Measurements from ENCODE around the gene DNAJC3. TPM values are rescaled to one million over a fixed set of nuclear protein-coding genes. Genes with fewer than 3 reads are reported as not detected.

The DNAJC3 gene
- total RNA-seq, 4 donors from 2014 or later = 42.9 to 46.3 (median 46.0) TPM

DNA sequence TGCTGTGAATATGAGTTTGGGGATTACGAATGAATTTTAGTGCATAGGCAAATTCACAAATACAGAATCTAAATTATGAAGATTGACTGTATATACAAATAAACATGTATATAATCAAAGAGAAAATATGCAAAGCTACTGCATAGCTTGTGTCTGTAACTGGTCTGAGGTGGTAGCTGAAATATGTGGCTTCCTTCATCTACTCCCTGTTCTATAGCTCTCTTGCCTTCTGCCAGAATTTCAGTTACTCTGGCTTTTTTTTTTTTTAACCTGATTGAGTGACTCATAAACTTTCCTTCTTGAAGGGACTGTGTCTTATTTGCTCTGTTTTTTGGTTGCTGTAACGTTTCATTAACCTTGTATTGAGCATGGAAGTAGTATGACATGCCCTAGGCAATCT, 26.6 kb downstream of the DNAJC3 start:
- TF ChIP-seq EP300 (IDR thresholded peaks at IDR 0.05) (no peak), POLR2A (IDR thresholded peaks at IDR 0.05) (no peak)
- TF ChIP-seq, protein P1, sequence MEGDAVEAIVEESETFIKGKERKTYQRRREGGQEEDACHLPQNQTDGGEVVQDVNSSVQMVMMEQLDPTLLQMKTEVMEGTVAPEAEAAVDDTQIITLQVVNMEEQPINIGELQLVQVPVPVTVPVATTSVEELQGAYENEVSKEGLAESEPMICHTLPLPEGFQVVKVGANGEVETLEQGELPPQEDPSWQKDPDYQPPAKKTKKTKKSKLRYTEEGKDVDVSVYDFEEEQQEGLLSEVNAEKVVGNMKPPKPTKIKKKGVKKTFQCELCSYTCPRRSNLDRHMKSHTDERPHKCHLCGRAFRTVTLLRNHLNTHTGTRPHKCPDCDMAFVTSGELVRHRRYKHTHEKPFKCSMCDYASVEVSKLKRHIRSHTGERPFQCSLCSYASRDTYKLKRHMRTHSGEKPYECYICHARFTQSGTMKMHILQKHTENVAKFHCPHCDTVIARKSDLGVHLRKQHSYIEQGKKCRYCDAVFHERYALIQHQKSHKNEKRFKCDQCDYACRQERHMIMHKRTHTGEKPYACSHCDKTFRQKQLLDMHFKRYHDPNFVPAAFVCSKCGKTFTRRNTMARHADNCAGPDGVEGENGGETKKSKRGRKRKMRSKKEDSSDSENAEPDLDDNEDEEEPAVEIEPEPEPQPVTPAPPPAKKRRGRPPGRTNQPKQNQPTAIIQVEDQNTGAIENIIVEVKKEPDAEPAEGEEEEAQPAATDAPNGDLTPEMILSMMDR (IDR thresholded peaks at IDR 0.05) = no peak
- H3K27ac ChIP-seq = no peak overlapping the region
- H3K27me3 ChIP-seq = no peaks in the 10 kb centered on the region
- no peaks in the 10 kb centered on the region for H3K36me3 ChIP-seq
- no peaks in the 10 kb centered on the region for H3K4me1 ChIP-seq
- 67 to 80% methylated on average over 2 of the region's 2 CpGs for WGBS, 2 donors
- no peaks in the 10 kb centered on the region for H3K9me3 ChIP-seq
- no peak overlapping the region for H3K4me3 ChIP-seq
- DNase-seq (ENCODE audit: low spot score in 2 of 2) = no peak

DNA sequence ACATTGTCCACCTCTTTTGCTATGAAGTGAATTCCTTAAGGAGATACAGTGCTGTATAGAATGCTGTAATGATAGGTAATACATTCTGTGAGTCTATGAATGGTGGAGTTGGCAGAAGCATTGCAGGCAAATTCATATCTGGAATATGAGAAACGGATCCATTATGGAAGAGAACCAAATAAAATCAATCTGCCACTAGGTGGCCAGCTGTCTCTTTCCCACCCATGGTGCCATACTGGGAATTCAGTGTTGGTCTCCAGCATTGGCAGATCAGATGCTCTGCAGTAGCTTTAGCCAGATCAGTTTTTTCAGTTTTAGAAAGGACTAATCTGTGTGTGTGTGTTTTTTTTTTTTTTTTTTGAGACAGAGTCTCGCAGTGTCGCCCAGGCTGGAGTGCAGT, 27.6 kb downstream of the DNAJC3 start:
- no peaks in the 10 kb centered on the region for H3K27me3 ChIP-seq
- DNase-seq (ENCODE audit: low spot score in 2 of 2) = no peak
- no peaks in the 10 kb centered on the region for H3K4me1 ChIP-seq
- H3K9me3 ChIP-seq = no peaks in the 10 kb centered on the region
- 95 to 97% methylated on average over 3 of the region's 3 CpGs for WGBS, 2 donors
- no peak for TF ChIP-seq EP300 (IDR thresholded peaks at IDR 0.05)
- TF ChIP-seq, protein P1 (IDR thresholded peaks at IDR 0.05) = no peak
- TF ChIP-seq POLR2A (IDR thresholded peaks at IDR 0.05) = no peak
- H3K36me3 ChIP-seq = peaks cover 0 to 1% (median 0%) of the 10 kb centered on the region in 3 donors
- no peak overlapping the region for H3K27ac ChIP-seq
- H3K4me3 ChIP-seq = no peak overlapping the region

DNA sequence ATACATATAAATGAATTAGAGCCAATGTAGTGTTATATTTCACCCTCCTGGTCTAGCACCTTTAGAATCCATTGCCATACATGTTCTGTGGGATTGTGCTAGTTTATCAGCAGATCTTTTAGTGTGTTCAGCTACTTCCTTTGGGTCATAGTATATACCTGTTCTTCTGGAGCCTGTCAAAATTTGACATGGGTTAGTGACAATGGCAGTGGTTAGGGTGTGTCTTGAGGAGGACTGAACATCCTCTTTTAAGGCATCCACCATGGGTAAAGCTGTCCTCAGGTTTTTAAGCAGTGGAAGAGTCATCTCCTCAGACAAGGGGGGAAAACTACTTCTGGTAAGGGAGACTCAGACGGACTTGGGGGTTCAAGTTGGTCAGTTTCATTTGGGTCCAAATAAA, 29.4 kb downstream of the DNAJC3 start:
- Histone ChIP-seq H3K27ac (no peak overlapping the region), H3K36me3 (peaks cover 0 to 19% (median 4%) of the 10 kb centered on the region in 3 donors), H3K4me3 (no peak overlapping the region), H3K27me3 (no peaks in the 10 kb centered on the region), H3K9me3 (no peaks in the 10 kb centered on the region), H3K4me1 (no peaks in the 10 kb centered on the region)
- TF ChIP-seq POLR2A (IDR thresholded peaks at IDR 0.05) (no peak), EP300 (IDR thresholded peaks at IDR 0.05) (no peak)
- TF ChIP-seq, protein P1 (IDR thresholded peaks at IDR 0.05) = no peak
- DNase-seq (ENCODE audit: low spot score in 2 of 2) = no peak
- 96 to 100% methylated on average over 1 of the region's 1 CpG for WGBS, 2 donors

DNA sequence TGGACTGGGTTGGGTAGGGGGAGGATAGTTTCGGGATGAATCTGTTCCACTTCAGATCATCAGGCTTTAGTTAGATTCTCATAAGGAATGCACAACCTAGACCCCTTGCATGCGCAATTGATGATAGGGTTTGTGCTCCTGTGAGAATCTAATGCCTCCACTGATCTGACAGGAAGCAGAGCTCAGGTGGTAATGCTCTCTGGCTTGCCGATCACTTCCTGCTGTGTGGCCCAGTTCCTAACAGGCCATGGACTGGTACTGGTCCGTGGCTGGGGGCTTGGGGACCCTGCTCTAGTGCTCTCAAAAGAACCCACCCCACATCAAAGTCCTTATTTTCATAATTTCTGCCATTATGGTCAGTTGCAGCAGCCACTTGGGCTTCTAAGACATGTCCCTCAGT, 30.1 kb downstream of the DNAJC3 start:
- Histone ChIP-seq H3K4me1 (no peaks in the 10 kb centered on the region), H3K4me3 (no peak overlapping the region), H3K27me3 (no peaks in the 10 kb centered on the region), H3K27ac (no peak overlapping the region), H3K9me3 (no peaks in the 10 kb centered on the region), H3K36me3 (peaks cover 0 to 26% (median 4%) of the 10 kb centered on the region in 3 donors)
- 93 to 98% methylated on average over 4 of the region's 4 CpGs for WGBS, 2 donors
- DNase-seq (ENCODE audit: low spot score in 2 of 2) = no peak
- TF ChIP-seq POLR2A (IDR thresholded peaks at IDR 0.05) (no peak), EP300 (IDR thresholded peaks at IDR 0.05) (no peak)

DNA sequence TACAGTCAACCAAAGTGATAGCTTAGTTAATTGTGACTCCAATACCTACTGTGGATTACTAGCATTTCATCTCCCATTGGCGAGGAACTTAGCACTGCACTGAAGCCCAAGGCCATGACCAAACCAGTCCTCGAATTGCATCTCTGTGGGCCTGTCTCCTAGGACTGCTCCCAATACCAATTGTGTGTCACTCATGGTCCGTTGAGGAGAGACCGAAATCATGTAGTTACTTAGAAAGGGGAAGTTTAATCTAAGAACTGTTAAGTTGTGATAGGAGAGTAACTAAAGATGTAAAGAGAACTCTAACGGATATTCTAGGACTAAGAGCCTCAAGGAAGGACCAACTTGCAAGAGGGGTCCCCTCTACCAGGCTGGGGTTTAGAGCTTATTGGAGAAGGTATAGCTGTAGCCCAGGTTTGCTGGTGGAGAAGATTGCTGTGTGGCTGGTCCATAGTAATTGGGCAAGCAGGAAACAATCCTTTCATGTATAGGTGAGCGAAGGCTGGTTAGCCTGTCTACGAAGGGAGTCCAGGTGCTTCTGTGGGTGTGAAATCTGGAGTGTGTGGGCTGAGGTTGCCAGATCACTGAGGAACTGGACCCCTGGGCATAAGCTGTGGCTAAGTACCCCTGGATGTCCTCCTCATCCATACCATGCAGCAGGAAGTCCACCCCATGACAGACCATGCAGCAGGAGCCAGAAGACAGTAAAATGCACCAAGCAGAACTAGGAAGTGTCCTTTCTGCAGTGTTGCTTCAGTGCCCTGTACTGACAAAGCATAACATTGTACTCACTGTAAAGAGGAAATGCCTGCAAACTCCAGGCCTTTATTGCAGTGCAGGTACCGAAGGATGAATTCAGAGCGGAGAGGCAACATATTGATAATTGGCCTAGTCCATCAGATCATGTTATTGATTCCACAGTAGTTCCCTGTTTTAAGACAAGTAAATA, 30.8 kb downstream of the DNAJC3 start:
- no peaks in the 10 kb centered on the region for H3K4me1 ChIP-seq
- no peaks in the 10 kb centered on the region for H3K27me3 ChIP-seq
- no peak for DNase-seq (ENCODE audit: low spot score in 2 of 2)
- H3K9me3 ChIP-seq = no peaks in the 10 kb centered on the region
- H3K36me3 ChIP-seq = peaks cover 0 to 33% (median 4%) of the 10 kb centered on the region in 3 donors
- no peak overlapping the region for H3K27ac ChIP-seq
- WGBS, 2 donors = 91 to 92% methylated on average over 9 of the region's 9 CpGs
- no peak overlapping the region for H3K4me3 ChIP-seq
- TF ChIP-seq EP300 (IDR thresholded peaks at IDR 0.05) (no peak), POLR2A (IDR thresholded peaks at IDR 0.05) (no peak)
- TF ChIP-seq, protein P1 (IDR thresholded peaks at IDR 0.05) = no peak
